Sigmoid colon (tissue), 7 donors: ENCODE results near the gene CFAP97D2. TPM values are rescaled to one million over a fixed set of nuclear protein-coding genes. Genes with fewer than 3 reads are reported as not detected.
"Not testable (repeated sequence)": the region's sequence is repeated elsewhere in the genome, so short reads cannot be mapped to it uniquely, and the experiment has no call there.

Experiments used
- DNase-seq: peaks from one replicate; pipeline ENCODE4 v3.0.0-alpha.2; 2019
- H3K27ac ChIP-seq, 4 donors: fragments of 200-600 bp; sonication (generic); one replicate each; pipeline ENCODE4 v1.5.1; 2016 to 2019; ENCODE audit warnings: mild to moderate bottlenecking in 1 of 4
- H3K27me3 ChIP-seq, 3 donors: fragments of 200-600 bp; sonication (generic); one replicate each; pipeline ENCODE4 v1.5.1; 2019; ENCODE audit warnings: mild to moderate bottlenecking in 1 of 3
- H3K36me3 ChIP-seq, 4 donors: fragments of 200-600 bp; sonication (generic); one replicate each; pipeline ENCODE4 v1.5.1; 2016 to 2019
- H3K4me1 ChIP-seq, 4 donors: fragments of 200-600 bp; sonication (generic); one replicate each; pipeline ENCODE4 v1.5.1; 2017 to 2019
- H3K4me3 ChIP-seq, 4 donors: fragments of 200-600 bp; sonication (generic); one replicate each; pipeline ENCODE4 v1.5.1; 2017 to 2019; ENCODE audit warnings: mild to moderate bottlenecking in 2 of 4, moderate library complexity in 1 of 4
- H3K9me3 ChIP-seq, 4 donors: fragments of 200-600 bp in 3 of 4; sonication (generic) in 3 of 4; one replicate each; pipeline versions ENCODE4 v1.5.1 to v1.6.1; 2013 to 2019
- CTCF ChIP-seq, 4 experiments: fragments of 450-650 bp in 3 of 4; fragments of 200-600 bp in 1 of 4; IDR thresholded peaks; one replicate each; pipeline ENCODE4 v1.5.1; 2016 to 2019; ENCODE audit warnings: antibody characterized with exemption in 4 of 4, mild to moderate bottlenecking in 3 of 4, moderate library complexity in 2 of 4
- EP300 ChIP-seq, 4 donors: sonication (generic); formaldehyde crosslinking; IDR thresholded peaks; one replicate each; pipeline ENCODE4 v1.6.1; 2017; ENCODE audit warnings: antibody characterized with exemption in 4 of 4
- POLR2A ChIP-seq, 2 donors: fragments of 450-650 bp; IDR thresholded peaks; one replicate each; pipeline ENCODE4 v1.6.1; 2016; ENCODE audit warnings: antibody characterized with exemption in 2 of 2, mild to moderate bottlenecking in 2 of 2, moderate library complexity in 2 of 2
- POLR2AphosphoS5 ChIP-seq, 4 donors: sonication (generic); formaldehyde crosslinking; IDR thresholded peaks; one replicate each; pipeline ENCODE4 v1.6.1; 2017; ENCODE audit warnings: antibody characterized with exemption in 4 of 4
- WGBS, 2 donors: extraction: QIAGEN DNeasy Blood & Tissue Kit; methylation state at CpG; one replicate each; pipeline ENCODE4 v1.1.7; 2013; 5-methylcytosine and 5-hydroxymethylcytosine counted together
- intact Hi-C: fragments of 100-400 bp; cut with DNase I; formaldehyde crosslinking; loops from one replicate; pipeline ENCODE4 v1.15.1; 2023
- polyA plus RNA-seq, 3 donors: library from polyadenylated mRNA; stranded (reverse); fragments of 200-250 nt; gene quantifications; one replicate each; pipeline ENCODE4 v1.2.3, GENCODE V29; 2013
- total RNA-seq, 4 donors: library from RNA; depleted of rRNA; stranded (reverse); fragments of >200 nt; gene quantifications; one replicate each; pipeline ENCODE4 v1.1.0, GENCODE V29; 2016
- donor health status: healthy with polysubstance abuse.
- donor health status: Bipolar disorder and iron deficiency.
- donor health status: healthy.

The CFAP97D2 gene
- total and polyA plus RNA-seq, 7 donors: 0.04 TPM; not detected in 6

- no peak overlapping the region for H3K27ac ChIP-seq
- no peaks in the 10 kb centered on the region for H3K9me3 ChIP-seq
- H3K27me3 ChIP-seq: peaks cover 0 to 16% (median 6%) of the 10 kb centered on the region in 3 donors
- H3K4me1 ChIP-seq: peaks cover 0 to 12% (median 11%) of the 10 kb centered on the region in 4 donors
- TF ChIP-seq POLR2A (IDR thresholded peaks at IDR 0.05) (no peak), CTCF (IDR thresholded peaks at IDR 0.05) (no peak), EP300 (IDR thresholded peaks at IDR 0.05) (no peak)
- no peaks in the 10 kb centered on the region for H3K36me3 ChIP-seq
- no peak overlapping the region for H3K4me3 ChIP-seq
- no peak for DNase-seq
- WGBS, 2 donors: 69 to 80% methylated on average over 11 of the region's 11 CpGs
- intact Hi-C loops: no loop called here
These were observed 21.1 kb upstream of the CFAP97D2 start for GRCh38 chr13:114157869-114158495.

GRCh38 chr13:114158869-114159666, 20.0 kb upstream of the CFAP97D2 start:
- DNase-seq, H3K27ac ChIP-seq, H3K36me3 ChIP-seq, H3K4me3 ChIP-seq, intact Hi-C loops, H3K9me3 ChIP-seq: not testable (repeated sequence)
- 80 to 94% methylated on average over 13 of the region's 13 CpGs for WGBS, 2 donors
- H3K4me1 ChIP-seq: peaks cover 0 to 12% (median 11%) of the 10 kb centered on the region in 4 donors
- H3K27me3 ChIP-seq: peaks cover 0 to 16% (median 6%) of the 10 kb centered on the region in 3 donors

GRCh38 chr13:114161028-114161556, 18.0 kb upstream of the CFAP97D2 start:
- peaks cover 0 to 19% (median 16%) of the 10 kb centered on the region in 4 donors for H3K4me1 ChIP-seq
- 96 to 97% methylated on average over 47 of the region's 47 CpGs for WGBS, 2 donors
- no peak overlapping the region for H3K27ac ChIP-seq
- H3K4me3 ChIP-seq: no peak overlapping the region
- no peak for DNase-seq
- H3K9me3 ChIP-seq: no peaks in the 10 kb centered on the region
- TF ChIP-seq POLR2AphosphoS5 (IDR thresholded peaks at IDR 0.05) (no peak), CTCF (IDR thresholded peaks at IDR 0.05) (no peak)
- intact Hi-C loops: no loop called here
- H3K27me3 ChIP-seq: peaks cover 0 to 16% (median 6%) of the 10 kb centered on the region in 3 donors
- H3K36me3 ChIP-seq: no peaks in the 10 kb centered on the region

GRCh38 chr13:114161644-114162532, 17.2 kb upstream of the CFAP97D2 start:
- H3K4me1 ChIP-seq: peaks cover 0 to 27% (median 23%) of the 10 kb centered on the region in 4 donors
- H3K27me3 ChIP-seq: peaks cover 0 to 16% (median 6%) of the 10 kb centered on the region in 3 donors
- DNase-seq: no peak
- 16 to 18% methylated on average over 32 of the region's 32 CpGs for WGBS, 2 donors
- H3K9me3 ChIP-seq: no peaks in the 10 kb centered on the region
- intact Hi-C loops: no loop called here
- H3K36me3 ChIP-seq: no peaks in the 10 kb centered on the region
- TF ChIP-seq EP300 (IDR thresholded peaks at IDR 0.05): no peak
- no peak for TF ChIP-seq POLR2A (IDR thresholded peaks at IDR 0.05)
- TF ChIP-seq POLR2AphosphoS5 (IDR thresholded peaks at IDR 0.05): peak in 1 of 4 donors; percentile 32
- peak overlapping the region in 1 of 4 donors; percentile 12 for H3K4me3 ChIP-seq
- H3K27ac ChIP-seq: no peak overlapping the region

- TF ChIP-seq POLR2A (IDR thresholded peaks at IDR 0.05): no peak
- TF ChIP-seq EP300 (IDR thresholded peaks at IDR 0.05): no peak
- no peak for TF ChIP-seq POLR2AphosphoS5 (IDR thresholded peaks at IDR 0.05)
- no peak for TF ChIP-seq CTCF (IDR thresholded peaks at IDR 0.05)
- Histone ChIP-seq H3K4me3 (no peak overlapping the region), H3K27ac (no peak overlapping the region), H3K4me1 (peaks cover 0 to 33% (median 28%) of the 10 kb centered on the region in 4 donors), H3K27me3 (peaks cover 0 to 16% (median 6%) of the 10 kb centered on the region in 3 donors), H3K36me3 (no peaks in the 10 kb centered on the region), H3K9me3 (no peaks in the 10 kb centered on the region)
- no peak for DNase-seq
- 91% methylated on average over 16 of the region's 16 CpGs for WGBS, 2 donors
- intact Hi-C loops: no loop called here
These were observed 16.5 kb upstream of the CFAP97D2 start for GRCh38 chr13:114162533-114162922.
